Measurements from ENCODE around the gene FBXL7.

DNA sequence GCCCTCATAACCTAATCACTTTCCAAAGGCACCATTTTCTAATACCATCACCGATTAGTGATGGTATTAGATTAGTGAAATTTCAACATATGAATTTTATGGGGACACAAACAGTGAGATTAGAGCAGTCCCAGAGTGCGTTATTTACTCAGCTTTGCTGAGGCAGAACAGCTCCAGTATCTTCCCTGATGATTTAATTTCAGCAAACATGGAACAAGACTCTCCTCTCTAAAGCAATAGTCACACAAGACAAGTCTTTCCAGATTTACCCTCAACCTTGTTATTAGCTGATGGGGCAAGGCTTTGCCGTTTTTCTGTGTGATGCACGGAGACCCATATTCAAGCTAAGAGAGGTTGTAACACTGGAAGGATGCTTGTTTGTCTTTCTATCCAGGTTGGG is 333.4 kb downstream of the FBXL7 start:
- TF ChIP-seq, protein P1, sequence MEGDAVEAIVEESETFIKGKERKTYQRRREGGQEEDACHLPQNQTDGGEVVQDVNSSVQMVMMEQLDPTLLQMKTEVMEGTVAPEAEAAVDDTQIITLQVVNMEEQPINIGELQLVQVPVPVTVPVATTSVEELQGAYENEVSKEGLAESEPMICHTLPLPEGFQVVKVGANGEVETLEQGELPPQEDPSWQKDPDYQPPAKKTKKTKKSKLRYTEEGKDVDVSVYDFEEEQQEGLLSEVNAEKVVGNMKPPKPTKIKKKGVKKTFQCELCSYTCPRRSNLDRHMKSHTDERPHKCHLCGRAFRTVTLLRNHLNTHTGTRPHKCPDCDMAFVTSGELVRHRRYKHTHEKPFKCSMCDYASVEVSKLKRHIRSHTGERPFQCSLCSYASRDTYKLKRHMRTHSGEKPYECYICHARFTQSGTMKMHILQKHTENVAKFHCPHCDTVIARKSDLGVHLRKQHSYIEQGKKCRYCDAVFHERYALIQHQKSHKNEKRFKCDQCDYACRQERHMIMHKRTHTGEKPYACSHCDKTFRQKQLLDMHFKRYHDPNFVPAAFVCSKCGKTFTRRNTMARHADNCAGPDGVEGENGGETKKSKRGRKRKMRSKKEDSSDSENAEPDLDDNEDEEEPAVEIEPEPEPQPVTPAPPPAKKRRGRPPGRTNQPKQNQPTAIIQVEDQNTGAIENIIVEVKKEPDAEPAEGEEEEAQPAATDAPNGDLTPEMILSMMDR (IDR thresholded peaks at IDR 0.05; ENCODE audit: low read length): no peak
- TF ChIP-seq EZH2 (IDR thresholded peaks at IDR 0.05; ENCODE audit: borderline replicate concordance, low read length): no peak
